GM19455 (cell line): ENCODE measurements around the gene FGFR4.
A peak's percentile ranks its signal among the peaks of the same experiment; 100 is the strongest.

Experiments
- ATAC-seq: cut with Tn5 transposase; IDR thresholded peaks from one replicate; pipeline ENCODE4 v1.9.1; 2021; ENCODE audit not compliant: unreplicated experiment

Gene FGFR4

DNA sequence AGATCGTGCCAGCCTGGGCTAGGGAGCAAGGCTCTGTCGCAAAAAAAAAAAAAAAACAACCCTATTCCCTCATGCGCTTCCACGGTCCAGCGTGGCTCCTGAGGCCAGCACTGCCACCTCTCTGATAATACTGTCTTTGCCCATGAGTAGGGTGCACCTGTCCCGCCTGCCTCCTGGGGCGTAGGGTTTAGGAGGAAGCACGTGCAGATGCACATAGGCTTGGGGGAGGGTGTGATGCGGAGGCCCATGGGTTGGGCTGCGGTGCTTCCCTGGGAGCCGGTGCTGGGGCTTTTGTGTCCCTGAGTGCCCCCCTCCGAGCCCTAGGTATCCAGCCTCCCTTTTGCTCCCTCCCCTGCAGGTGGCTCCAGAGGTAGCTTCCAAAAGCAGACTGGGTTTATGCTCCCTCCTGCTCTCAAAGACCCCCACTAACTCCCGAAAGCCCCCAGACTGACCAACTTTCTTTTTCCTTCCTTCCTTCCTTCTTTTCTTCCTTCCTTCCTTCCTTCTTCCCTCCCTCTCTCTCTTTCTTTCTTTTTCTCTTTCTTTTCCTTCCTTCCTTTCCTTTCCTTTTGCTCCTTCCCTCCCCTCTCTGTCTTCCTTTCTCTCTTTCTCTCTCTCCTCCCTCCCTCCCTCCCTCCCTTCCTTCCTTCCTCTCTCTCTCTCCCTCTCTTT lies 12.8 kb downstream of the FGFR4 start:
- ATAC-seq, result no peak

DNA sequence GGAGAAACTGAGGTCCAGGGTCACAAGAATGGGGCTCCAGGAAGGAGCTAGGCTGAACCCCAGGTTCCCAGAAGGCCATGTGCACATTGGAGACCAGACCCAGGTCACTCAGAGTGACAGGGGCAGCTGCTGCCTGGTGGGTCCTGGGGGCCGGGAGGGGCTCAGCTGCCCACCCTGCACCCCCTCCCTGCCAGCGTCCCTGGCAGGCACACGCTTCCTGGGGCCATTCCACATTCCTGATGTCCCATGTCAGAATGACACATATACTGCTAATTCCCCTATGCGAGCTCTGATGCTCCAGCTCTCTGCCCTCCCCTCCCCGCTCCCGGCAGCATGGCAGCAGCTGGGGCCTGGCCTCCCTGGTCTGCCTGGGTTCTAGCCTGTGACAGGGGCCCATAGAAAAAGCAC lies 14.0 kb downstream of the FGFR4 start:
- ATAC-seq, result no peak

DNA sequence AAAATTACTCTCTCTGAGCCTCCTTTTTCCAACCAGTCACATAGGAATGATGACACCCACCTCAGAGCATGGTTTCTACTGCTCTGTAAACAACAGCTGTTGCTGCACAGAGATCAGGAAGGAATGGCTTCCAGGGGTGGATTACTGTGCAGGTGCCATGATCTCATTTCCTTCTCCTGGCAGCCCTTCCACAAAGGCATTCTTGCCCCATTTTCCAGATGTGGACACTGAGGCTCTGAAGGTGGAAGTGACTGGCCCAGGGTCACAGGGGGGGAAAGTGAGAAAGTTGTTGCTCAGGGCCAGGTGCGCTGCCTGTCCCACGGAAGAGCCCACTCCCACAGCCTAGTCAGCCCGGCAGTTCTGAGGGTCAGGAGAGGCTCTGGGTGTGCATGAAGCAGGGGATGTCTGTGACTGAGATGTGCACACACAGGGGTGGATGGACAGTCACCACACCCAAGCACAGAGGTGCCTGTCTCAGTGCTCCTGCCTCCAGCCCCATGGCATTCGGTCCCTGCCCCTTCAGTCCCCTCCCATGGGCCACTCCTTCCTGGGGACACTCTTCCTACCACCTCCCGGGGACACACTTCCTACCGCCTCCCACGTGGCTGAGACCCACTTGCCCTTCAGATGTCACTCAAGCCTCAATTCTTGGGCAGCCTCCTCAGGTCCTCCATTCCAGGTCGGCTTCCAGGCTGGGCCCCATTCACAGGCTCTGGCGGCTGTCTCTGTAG lies 17.0 kb downstream of the FGFR4 start:
- no peak for ATAC-seq

DNA sequence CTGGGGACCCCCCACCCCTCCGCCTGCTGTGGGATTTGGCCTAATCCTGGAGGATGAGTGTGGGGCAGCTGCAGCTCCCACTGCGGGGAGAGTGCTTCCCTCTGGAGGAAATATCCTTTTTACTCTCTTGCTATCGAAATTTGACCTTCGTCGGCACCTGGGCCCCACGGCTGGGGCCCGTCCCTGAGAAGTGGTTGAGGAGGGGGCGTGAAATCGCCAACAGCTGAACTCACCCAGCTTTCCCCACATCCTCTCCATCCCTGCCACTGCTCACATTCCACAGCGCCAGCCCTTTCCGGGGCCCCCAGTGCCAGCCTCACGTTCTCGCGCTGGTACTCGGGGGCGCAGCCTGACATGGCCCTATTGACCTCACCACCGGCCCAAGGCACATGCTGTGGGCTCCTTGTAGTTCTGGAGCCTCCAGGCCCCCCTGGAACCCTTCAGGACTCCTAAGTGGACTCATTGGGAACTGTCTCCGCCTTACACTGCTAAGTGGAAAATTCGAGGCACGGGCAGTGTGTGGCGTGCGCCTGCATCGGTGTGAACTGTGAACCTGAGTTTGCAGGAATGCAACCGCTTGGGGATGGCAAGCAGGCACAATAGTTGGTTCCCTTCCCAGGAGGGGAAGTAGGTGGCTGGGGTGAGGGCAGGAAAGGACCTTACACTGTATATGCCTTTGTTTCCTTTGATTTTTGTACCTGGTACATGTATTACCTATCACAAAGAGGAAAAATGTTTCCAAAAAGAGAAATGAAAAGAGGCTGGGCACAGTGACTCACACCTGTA lies 19.2 kb downstream of the FGFR4 start:
- no peak for ATAC-seq

DNA sequence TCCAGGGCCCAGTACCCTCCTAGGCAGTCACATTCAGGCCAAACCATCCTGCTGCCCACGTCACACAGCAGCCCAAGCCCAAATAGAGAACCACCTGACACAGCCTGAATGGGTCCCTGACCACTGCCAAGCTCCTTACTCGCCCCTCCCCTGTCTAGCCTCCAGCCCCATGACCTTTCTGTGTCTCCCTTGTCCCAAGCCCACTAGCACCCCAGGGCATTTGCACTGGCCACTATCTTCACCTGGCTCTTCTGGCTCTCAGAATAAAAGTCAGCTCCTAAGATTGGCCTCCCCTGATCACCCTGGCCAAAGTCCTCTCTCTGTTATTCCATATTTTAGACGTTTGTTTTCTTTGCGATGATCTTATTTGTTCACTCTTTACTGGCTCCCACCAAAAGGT lies 20.4 kb downstream of the FGFR4 start:
- ATAC-seq, result no peak

DNA sequence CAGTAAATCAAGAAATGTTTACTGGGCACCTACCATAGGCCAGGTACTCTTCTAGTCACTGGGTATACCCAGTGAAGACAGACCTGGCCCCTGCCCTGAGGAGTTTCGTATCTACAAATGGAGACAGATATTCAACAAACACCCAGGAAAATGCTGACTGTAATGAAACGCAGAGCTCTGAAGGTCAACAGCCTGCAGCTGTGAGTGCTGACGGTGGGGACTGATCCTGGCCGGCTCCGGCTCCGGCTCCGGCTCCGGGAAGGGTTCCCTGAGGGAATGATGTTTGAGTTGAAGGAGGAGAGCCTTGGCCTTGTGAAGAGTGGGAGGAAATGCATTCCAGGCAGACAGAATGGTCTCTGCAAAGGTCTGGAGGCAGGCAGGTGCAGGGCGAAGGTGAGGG lies 23.1 kb downstream of the FGFR4 start:
- no peak for ATAC-seq

DNA sequence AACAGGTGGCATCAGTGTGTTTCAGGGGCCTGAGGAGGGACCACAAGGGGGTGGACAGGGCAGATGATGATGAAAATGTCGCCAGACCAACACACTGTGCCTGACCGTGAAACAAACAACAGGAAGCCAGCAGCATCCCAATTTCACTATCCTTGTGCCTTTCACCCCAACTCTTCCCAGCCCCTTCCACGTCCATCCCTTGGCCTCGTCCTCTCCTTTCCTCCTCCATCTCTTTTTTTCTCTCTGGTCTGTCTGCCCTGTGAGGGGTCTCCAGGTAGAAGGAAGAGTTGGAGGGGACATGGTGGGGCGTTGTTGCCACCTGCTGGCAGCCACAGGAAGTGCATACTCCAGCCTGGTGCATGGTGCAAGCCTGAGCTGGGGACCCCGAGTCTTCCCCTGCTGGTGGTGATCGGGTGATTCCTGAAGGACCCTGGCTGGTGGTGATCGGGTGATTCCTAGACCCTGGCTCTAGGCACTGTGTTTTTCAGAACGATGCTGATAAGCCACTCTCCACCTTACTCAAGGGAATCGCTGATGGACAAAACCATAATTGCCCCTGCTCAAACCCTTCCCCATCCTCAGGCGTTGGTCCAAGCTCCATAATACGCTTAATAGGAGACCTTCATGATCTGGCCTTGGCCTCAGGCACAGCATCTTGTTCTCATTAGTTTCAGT lies 25.1 kb downstream of the FGFR4 start:
- ATAC-seq, result no peak

DNA sequence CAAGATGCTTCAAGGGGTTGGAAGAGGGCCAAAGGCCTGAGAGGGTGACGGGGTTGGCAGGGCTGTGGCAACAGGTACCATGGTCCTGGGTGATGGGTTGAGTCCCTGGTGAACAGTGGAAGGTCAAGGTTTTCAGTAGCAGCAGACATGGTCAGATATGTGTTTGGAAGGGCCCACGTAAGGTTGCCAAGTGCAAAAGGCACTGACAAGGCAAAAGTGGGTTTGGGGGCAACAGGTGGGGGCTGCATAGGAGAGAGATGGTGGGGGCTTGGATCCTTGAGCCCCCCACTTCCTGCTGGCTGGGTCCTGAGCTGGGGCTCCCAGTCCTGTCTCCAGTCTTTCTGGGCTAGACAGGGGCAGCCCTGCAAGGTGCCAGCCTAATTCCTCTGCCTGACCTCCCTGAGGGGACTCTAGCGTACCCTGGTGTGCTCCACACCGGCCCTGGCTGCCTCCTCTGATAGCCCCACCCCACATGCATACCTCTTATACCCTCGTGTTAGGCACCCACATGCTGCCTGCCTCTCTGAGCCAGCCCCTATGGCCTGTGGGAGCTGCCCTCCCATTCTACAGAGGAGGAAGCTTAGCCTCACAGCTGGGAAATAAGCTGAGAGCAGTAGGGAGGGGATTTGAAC lies 26.0 kb downstream of the FGFR4 start:
- no peak for ATAC-seq

DNA sequence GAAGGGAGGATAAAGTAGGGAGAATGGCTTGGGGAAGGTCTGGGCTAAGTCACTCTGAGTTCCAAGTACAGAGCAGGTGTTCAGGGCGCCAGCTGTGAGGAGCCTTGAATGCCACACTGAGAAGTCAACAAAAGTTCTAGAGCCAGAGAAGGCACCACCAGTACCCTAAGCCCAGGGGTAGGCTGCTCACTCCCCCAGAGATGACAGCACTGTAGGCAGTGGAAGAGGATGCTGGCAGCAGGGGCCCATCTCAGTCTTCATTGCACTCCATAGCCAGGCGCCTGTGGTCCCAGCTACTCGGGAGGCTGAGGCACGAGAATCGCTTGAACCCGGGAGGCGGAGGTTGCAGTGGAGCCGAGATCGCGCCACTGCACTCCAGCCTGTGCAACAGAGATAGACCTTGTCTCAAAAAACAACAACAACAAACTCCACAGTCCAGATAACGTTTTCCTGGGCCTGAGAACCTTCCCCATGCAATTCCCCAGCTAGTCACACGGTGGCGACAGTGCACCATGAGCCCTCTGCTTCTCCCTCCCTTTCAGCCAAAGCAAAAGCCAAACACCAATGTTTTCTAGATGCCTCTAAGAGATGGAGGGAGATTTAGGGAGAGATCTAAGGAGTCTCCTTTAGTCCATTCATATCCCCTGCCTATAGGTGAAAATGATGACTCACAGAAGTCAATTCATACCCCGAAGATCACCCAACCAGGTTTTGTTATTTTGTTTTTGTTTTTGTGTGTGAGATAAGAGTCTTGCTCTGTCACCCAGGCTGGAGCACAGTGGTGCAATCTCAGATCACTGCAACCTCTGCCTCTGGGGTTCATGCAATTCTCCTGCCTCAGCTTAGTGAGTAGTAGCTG lies 27.1 kb downstream of the FGFR4 start:
- ATAC-seq, result no peak

DNA sequence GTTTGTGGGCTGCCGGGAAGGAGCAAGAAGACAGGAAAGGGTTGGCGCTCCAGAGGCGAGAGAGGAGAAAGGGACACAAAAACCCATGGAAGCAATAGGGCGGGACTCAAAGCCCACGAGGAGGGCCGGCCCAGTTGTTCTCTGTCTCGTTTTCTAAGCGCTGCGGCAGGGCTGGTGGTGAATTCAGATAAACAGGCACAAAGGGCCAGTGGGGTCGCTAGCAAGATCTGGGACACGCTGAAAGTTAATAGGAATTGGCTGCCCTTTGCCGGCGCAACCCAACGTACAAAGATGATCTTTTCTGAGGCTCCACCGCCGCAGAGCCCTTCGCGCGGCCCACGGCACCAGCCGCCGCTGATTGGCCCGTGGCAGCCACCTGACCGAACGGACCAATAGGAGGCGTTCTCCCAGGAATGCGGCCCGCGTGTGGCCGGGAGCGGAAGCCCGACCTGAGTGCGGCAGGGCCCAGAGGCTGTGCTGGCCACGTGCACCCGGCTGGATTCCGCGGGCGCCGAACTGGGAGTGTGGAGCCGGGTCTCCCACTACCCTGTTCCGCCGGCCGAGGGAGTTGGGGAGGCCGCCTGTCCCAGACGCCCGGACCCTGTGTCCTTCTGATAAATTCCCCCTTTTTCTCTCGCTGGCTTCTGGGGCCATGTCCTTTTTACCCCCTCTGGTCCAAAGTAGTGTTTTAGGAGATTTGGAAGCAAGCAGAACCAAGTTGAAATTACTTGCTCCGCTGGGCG lies 30.1 kb downstream of the FGFR4 start:
- ATAC-seq, result peak; percentile 53

DNA sequence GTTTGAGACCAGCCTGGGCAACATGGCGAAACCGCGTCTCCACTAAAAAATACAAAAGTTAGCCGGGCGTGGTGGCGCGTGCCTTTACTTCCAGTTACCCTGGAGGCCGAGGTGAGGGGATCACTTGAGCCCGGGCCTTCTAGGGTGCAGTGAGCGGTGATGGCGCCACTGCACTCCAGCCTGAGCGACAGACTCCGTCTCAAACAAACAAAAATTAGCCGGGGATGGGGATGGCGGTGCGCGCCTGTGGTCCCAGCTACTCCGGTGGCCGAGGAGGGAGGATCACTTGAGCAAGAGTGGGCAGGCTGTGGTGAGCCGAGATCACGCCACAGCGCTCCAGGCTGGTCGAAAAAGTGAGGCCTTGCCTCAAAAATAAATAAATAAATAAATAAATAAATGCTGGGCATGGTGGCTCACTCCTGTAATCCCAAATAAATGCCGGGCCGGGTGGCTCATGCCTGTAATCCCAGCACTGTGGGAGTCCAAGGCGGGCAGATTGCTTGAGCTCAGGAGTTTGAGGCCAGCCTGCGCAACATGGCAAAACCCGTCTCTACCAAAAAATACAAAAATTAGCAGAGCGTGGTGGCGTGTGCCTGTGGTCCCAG lies 30.8 kb downstream of the FGFR4 start:
- no peak for ATAC-seq

DNA sequence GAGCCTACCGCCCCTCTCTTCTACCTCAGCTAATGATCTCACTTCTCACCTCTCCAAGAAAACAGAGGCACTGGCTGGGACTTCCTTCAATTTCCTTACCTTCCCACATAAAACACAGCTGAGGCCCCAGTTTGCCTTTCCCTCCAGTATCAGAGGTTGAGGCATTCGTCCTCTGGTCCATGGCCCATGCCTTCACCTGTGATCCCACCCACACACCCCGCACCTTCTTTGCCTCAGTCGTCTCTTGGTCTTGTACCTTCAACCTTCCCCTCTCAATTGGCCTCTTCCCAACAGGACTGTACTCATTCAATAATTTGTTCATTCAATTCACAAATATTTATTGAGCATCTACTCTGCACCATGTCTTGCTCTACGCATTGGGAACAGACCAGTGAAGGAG lies 35.9 kb downstream of the FGFR4 start:
- ATAC-seq, result no peak

DNA sequence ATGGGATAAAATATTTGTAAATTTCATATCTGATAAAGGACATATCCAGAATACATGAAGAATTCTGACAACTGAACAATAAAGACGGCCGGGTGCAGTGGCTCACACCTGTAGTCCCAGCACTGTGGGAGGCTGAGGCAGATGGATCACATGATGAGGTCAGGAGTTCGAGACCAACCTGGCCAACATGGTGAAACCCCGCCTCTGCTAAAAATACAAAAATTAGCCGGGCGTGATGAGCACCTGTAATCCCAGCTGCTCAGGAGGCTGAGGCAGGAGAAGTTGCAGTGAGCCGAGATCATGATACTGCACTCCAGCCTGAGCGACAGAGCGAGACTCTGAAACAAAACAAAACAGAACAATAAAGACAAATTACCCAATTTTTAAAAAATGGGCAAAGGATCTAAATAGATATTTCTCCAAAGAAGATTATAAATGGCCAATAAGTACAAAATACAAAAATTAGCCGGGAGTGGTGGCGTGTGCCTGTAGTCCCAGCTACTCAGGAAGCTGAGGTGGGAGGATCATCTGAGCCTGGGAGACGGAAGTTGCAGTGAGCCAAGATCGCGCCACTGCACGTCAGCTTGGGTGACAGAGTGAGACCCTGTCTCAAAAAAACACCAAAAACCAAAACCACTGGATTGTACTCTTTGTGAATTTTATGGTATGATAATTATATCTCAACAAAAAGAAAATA lies 37.2 kb downstream of the FGFR4 start:
- peak; percentile 54 for ATAC-seq

DNA sequence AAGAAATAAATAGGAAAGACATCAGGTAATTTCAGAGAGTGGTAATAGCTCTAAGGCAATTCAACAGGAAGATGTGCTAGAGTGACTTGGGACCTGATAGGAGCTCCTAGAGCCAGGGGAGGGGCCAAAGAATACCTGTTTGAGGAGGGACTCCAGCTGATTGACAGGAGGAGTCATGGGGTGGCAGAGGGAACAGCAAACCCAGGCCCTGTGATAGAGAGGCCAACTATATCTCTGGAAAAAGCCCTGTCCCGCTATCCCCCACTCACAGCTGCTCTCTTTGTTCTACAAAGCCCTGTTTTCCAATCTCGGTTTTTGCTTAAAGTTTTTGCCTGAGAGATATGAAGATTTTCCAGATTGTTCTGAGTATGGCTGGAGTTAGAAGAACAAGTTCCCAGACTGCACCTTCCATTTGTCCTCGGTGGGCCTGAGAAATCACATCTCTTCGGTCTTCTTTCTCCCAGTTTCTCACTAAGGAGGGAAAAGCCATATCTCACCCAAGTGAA lies 37.8 kb downstream of the FGFR4 start:
- ATAC-seq, result peak; percentile 50

DNA sequence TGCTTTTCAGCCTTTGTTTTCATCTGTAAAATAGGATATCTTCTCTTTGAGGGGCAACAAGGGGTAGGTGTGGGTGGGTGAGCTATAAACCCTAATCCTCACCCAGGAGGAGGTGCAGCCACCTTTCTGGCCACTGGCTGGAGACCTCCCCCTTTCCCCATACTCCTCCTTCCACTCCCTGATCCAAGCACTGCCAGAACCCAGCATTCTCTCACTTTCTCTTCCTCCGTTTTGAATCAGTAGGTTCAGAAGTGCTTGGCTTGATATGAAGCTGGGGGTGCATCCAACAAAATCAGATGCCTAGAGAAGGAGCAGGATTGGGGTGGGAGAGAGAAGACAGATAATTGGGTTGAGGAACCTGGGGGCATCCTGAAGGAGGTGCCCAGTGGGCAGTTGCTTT lies 40.1 kb downstream of the FGFR4 start:
- ATAC-seq, result no peak

DNA sequence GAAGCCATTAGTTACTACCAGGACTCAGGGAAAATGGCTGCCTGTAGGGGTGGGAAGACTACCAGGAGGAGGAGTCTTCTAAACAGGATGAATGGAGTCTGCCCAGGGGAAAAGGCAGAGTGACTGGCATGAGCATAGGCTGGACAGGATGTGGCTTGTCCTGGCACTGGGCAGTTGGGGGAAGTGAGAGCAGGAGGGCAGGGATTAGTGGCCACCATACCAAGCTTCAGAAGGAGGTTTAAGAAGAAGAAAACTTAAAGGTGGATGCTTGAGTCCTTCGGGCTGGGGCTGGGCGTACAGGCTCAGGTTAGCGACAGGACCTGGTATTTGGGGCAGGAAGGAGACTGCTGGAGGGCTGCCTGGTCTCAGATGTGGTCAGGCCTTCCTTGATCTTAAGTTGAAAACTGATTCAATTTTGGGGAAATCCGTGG lies 41.9 kb downstream of the FGFR4 start:
- ATAC-seq, result no peak

DNA sequence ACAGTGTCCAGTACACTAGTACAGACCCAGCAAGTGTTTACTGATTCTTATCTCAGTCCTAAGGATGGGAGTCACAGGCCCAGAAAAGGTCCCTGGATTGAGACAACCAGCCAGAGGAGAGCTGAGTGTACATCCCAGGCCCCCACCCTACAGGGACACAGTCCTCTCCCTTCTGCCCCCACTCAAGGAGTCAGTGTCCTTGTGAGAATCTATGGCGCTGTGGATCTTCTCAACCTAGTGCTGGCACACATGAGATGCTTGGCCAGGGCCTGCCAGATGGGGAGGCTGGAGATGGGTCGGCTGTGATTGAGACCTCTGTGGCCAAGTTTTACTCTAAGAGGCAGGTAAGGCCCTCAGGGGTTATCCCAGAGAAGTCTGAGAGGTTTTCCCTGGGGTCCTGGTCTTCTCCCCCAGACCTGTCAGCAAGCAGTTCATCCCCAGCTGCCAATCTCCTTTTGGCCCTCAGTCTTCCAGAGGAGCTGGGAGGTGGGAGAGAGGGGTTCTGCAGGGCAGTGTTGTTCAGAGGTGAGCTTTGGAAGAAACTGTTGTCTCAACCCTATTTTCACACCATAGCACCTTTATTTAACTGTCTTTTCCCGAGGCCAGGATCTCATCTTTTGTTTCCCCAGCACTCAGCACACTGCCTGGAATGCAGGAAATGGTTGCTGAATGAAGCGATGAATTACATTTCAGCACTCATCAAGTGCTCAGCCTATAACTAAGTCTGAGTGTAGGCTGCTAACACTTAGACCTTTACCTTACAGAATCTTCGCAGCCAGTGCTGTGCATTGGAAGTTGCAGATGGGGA lies 43.7 kb downstream of the FGFR4 start:
- ATAC-seq, result no peak

DNA sequence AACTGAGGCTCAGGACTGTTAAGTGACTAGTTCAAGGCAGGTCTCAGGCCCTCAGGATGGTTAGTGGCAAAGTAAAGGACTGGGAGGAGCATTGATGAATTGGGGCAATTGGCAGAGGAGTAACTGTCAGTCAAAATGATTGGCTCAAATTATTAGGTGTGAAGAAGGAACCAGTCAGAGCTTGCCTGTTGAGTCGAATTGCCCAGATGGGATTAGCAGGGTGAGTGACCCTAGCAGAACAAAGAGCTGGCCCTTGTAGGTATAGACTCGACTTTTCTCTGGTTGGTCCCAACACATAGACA lies 44.3 kb downstream of the FGFR4 start:
- ATAC-seq, result no peak
